Testis (tissue), 2 donors: Measurements from ENCODE around the gene SLC39A9.

Source experiments
- POLR2A ChIP-seq: fragments of 450-650 bp; IDR thresholded peaks from one replicate; pipeline ENCODE4 v1.6.1; 2017; ENCODE audit warnings: antibody characterized with exemption, mild to moderate bottlenecking, moderate library complexity
- TF ChIP-seq, protein P1 (sequence below), 3 experiments: fragments of 450-650 bp in 2 of 3; fragments of 200-600 bp in 1 of 3; sonication (generic) in 1 of 3; IDR thresholded peaks; one replicate each; pipeline ENCODE4 v1.5.1; 2016 to 2019; ENCODE audit warnings: antibody characterized with exemption in 3 of 3, mild to moderate bottlenecking in 2 of 3, moderate library complexity in 1 of 3

GRCh38 chr14:69459122-69459521 is 60.6 kb downstream of the SLC39A9 start:
- TF ChIP-seq, protein P1, sequence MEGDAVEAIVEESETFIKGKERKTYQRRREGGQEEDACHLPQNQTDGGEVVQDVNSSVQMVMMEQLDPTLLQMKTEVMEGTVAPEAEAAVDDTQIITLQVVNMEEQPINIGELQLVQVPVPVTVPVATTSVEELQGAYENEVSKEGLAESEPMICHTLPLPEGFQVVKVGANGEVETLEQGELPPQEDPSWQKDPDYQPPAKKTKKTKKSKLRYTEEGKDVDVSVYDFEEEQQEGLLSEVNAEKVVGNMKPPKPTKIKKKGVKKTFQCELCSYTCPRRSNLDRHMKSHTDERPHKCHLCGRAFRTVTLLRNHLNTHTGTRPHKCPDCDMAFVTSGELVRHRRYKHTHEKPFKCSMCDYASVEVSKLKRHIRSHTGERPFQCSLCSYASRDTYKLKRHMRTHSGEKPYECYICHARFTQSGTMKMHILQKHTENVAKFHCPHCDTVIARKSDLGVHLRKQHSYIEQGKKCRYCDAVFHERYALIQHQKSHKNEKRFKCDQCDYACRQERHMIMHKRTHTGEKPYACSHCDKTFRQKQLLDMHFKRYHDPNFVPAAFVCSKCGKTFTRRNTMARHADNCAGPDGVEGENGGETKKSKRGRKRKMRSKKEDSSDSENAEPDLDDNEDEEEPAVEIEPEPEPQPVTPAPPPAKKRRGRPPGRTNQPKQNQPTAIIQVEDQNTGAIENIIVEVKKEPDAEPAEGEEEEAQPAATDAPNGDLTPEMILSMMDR (IDR thresholded peaks at IDR 0.05), result no peak
- no peak for TF ChIP-seq POLR2A
